Neuronal stem cell (in vitro differentiated cells): ENCODE data around the gene CYP2A7. TPM values are rescaled to one million over a fixed set of nuclear protein-coding genes. Genes with fewer than 3 reads are reported as not detected.
"Not testable (repeated sequence)": the region's sequence is repeated elsewhere in the genome, so short reads cannot be mapped to it uniquely, and the experiment has no call there.

Experiments used
- DNase-seq: peaks from one replicate; pipeline ENCODE4 v3.0.0-alpha.2; 2013; ENCODE audit warnings: low spot score
- H2AFZ ChIP-seq: one replicate; pipeline ENCODE4 v1.6.1; 2013; ENCODE audit warnings: mild to moderate bottlenecking, low read length, inconsistent platforms
- H2AK5ac ChIP-seq: 2 replicates; pipeline ENCODE4 v1.6.1; 2013; ENCODE audit warnings: low read depth, mild to moderate bottlenecking, inconsistent platforms, low read length, moderate library complexity, mixed read lengths
- H2BK120ac ChIP-seq: 2 replicates; pipeline ENCODE4 v1.6.1; 2013; ENCODE audit warnings: low read depth, mild to moderate bottlenecking, inconsistent platforms, low read length, moderate library complexity, mixed read lengths
- H2BK12ac ChIP-seq: one replicate; pipeline ENCODE4 v1.6.1; 2013; ENCODE audit warnings: low read length, inconsistent platforms
- H2BK15ac ChIP-seq: 2 replicates; pipeline ENCODE4 v1.6.1; 2013; ENCODE audit warnings: mild to moderate bottlenecking, low read length, inconsistent platforms, mixed read lengths
- H2BK5ac ChIP-seq: one replicate; pipeline ENCODE4 v1.6.1; 2013; ENCODE audit warnings: inconsistent platforms, mild to moderate bottlenecking, low read length, moderate library complexity
- H3K14ac ChIP-seq: one replicate; pipeline ENCODE4 v1.6.1; 2013; ENCODE audit warnings: low read length, inconsistent platforms
- H3K18ac ChIP-seq: 2 replicates; pipeline ENCODE4 v1.6.1; 2013; ENCODE audit warnings: low read length, inconsistent platforms
- H3K23ac ChIP-seq: 2 replicates; pipeline ENCODE4 v1.6.1; 2013; ENCODE audit warnings: low read depth, mild to moderate bottlenecking, mixed read lengths, low read length, inconsistent platforms; ENCODE audit not compliant: poor library complexity
- H3K27ac ChIP-seq: replicated peaks from 3 replicates; pipeline ENCODE4 v1.5.1; 2013; ENCODE audit warnings: low read length, inconsistent platforms
- H3K27me3 ChIP-seq, 3 experiments: 2 replicates each; pipeline ENCODE4 v1.6.1; 2013; ENCODE audit warnings: low read length in 3 of 3, mild to moderate bottlenecking in 2 of 3, inconsistent platforms in 1 of 3, low read depth in 1 of 3, mixed read lengths in 1 of 3, moderate library complexity in 1 of 3; ENCODE audit not compliant: control insufficient read depth in 3 of 3, insufficient read depth in 3 of 3
- H3K36me3 ChIP-seq, 2 donors: replicated peaks in 1 of 2; 2 replicates each; pipeline ENCODE4 v1.6.1; 2013; ENCODE audit warnings: low read length in 2 of 2; ENCODE audit not compliant: control insufficient read depth in 2 of 2, insufficient read depth in 2 of 2
- H3K4ac ChIP-seq: 2 replicates; pipeline ENCODE4 v1.6.1; 2013; ENCODE audit warnings: inconsistent platforms, mild to moderate bottlenecking, low read length, moderate library complexity
- H3K4me1 ChIP-seq, 2 donors: 1 replicate in 1 of 2; 2 replicates in 1 of 2; pipeline ENCODE4 v1.6.1; 2013; ENCODE audit warnings: low read length in 2 of 2, low read depth in 1 of 2; ENCODE audit not compliant: control insufficient read depth in 2 of 2, insufficient read depth in 1 of 2
- H3K4me2 ChIP-seq: one replicate; pipeline ENCODE4 v1.6.1; 2013; ENCODE audit warnings: mild to moderate bottlenecking, low read length, inconsistent platforms; ENCODE audit not compliant: insufficient read depth, poor library complexity, severe bottlenecking
- H3K4me3 ChIP-seq, 2 donors: 2 replicates each; pipeline ENCODE4 v1.5.1; 2013; ENCODE audit warnings: low read length in 2 of 2, mild to moderate bottlenecking in 2 of 2, inconsistent platforms in 1 of 2, moderate library complexity in 1 of 2
- H3K79me1 ChIP-seq: one replicate; pipeline ENCODE4 v1.6.1; 2013; ENCODE audit warnings: low read depth, mild to moderate bottlenecking, inconsistent platforms, low read length, moderate library complexity
- H3K9ac ChIP-seq: one replicate; pipeline ENCODE4 v1.6.1; 2013; ENCODE audit warnings: mild to moderate bottlenecking, low read depth, low read length, inconsistent platforms; ENCODE audit not compliant: poor library complexity
- H3K9me3 ChIP-seq, 2 donors: replicated peaks in 1 of 2; 2 replicates each; pipeline versions ENCODE3 to v1.6.1; 2013; ENCODE audit warnings: low read length in 2 of 2, mild to moderate bottlenecking in 2 of 2, inconsistent platforms in 1 of 2, low read depth in 1 of 2, mixed read lengths in 1 of 2, moderate library complexity in 1 of 2; ENCODE audit not compliant: control insufficient read depth in 2 of 2, insufficient read depth in 1 of 2
- H4K8ac ChIP-seq: one replicate; pipeline ENCODE4 v1.6.1; 2013; ENCODE audit warnings: low read depth, mild to moderate bottlenecking, inconsistent platforms, low read length, moderate library complexity
- H4K91ac ChIP-seq: one replicate; pipeline ENCODE4 v1.6.1; 2013; ENCODE audit warnings: low read length, low read depth, mild to moderate bottlenecking, inconsistent platforms; ENCODE audit not compliant: poor library complexity
- WGBS, 2 donors: extraction: QIAGEN DNeasy Blood & Tissue Kit; methylation state at CpG; one replicate each; pipeline ENCODE4 v1.1.7; 2013; ENCODE audit warnings: missing lambda C conversion rate in 2 of 2, mixed read lengths in 1 of 2; ENCODE audit not compliant: insufficient read length in 2 of 2, insufficient replicate concordance in 1 of 2; ENCODE audit errors: extremely low coverage in 2 of 2; 5-methylcytosine and 5-hydroxymethylcytosine counted together
- polyA plus RNA-seq, 2 experiments: library from polyadenylated mRNA; stranded (reverse); fragments of 200-250 nt; gene quantifications; one replicate each; pipeline ENCODE4 v1.2.3, GENCODE V29; 2013

CYP2A7 gene
- not detected for polyA plus RNA-seq (2013, experiment 1 of 2)
- not detected for polyA plus RNA-seq (2013, experiment 2 of 2)

DNA sequence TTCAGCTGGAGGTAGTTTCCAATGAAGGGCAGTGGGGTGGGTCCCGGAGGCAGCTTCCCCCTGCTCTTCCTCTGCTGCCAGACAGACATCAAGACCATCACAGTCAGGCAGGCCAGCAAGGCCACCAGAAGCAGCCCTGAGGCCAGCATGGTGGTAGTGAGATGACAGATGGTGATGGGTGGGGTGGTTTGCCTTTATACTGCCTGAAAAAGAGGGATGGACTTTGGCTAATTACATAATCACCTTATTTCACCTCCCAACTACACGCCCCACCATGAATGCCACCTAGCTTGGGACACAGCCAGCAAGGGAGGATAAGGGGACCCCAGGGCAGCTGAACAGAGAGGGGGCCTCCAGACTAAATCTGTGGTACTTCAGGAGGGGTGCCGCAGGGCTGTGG lies at the start of gene CYP2A7:
Gene CYP2A7 (minus strand): TSS at position 170 of the 400 bp plus-strand sequence. CDS start 21 bp downstream, at position 149.
- H4K91ac ChIP-seq, DNase-seq, H3K23ac ChIP-seq, H2AFZ ChIP-seq, H2AK5ac ChIP-seq, H3K14ac ChIP-seq, H3K18ac ChIP-seq, H3K9ac ChIP-seq, H3K4ac ChIP-seq, H3K4me2 ChIP-seq, H2BK120ac ChIP-seq, H3K79me1 ChIP-seq, H2BK15ac ChIP-seq, H3K4me1 ChIP-seq, H3K36me3 ChIP-seq, H4K8ac ChIP-seq, H3K27me3 ChIP-seq, H3K9me3 ChIP-seq, H2BK12ac ChIP-seq, H3K27ac ChIP-seq, H2BK5ac ChIP-seq: not testable (repeated sequence)
- peak within 1 kb of the TSS in 1 of 2 donors; percentile 22 for H3K4me3 ChIP-seq
- no CpG with 5 or more reads among the region's 3 CpGs for WGBS, 2 donors

GRCh38 chr19:40930799-40931198 lies 48.8 kb upstream of the CYP2A7 start:
- H3K27me3 ChIP-seq, H2AK5ac ChIP-seq, H3K79me1 ChIP-seq, H2BK5ac ChIP-seq, H3K14ac ChIP-seq, H4K91ac ChIP-seq, H4K8ac ChIP-seq, DNase-seq, H2BK15ac ChIP-seq, H3K9ac ChIP-seq, H2BK120ac ChIP-seq, H3K18ac ChIP-seq, H2BK12ac ChIP-seq, H3K4me2 ChIP-seq, H3K23ac ChIP-seq, H3K36me3 ChIP-seq, H2AFZ ChIP-seq, H3K4me3 ChIP-seq, H3K4ac ChIP-seq, H3K27ac ChIP-seq, H3K9me3 ChIP-seq, H3K4me1 ChIP-seq: not testable (repeated sequence)
- WGBS, 2 donors = no CpG with 5 or more reads among the region's 2 CpGs

- not testable (repeated sequence) for H3K4me2 ChIP-seq, H2BK5ac ChIP-seq
- WGBS, 2 donors = no CpG with 5 or more reads among the region's 3 CpGs
Measured at GRCh38 chr19:40929942-40930341, 47.9 kb upstream of the CYP2A7 start.

GRCh38 chr19:40928850-40929249 lies 46.8 kb upstream of the CYP2A7 start:
- Histone ChIP-seq H3K4me3 (no peak overlapping the region), H3K4ac (no peak overlapping the region), H3K23ac (no peak overlapping the region), H3K4me1 (no peaks in the 10 kb centered on the region), H4K91ac (no peak overlapping the region), H2BK12ac (no peak overlapping the region), H3K79me1 (no peaks in the 10 kb centered on the region), H3K14ac (no peak overlapping the region), H3K4me2 (no peak overlapping the region), H3K27ac (no peak overlapping the region), H3K9me3 (no peaks in the 10 kb centered on the region), H2BK120ac (no peak overlapping the region), H2AFZ (no peak overlapping the region), H3K9ac (no peak overlapping the region), H2BK15ac (no peak overlapping the region), H3K18ac (no peak overlapping the region), H2AK5ac (no peak overlapping the region), H3K27me3 (peaks cover 0 to 3% (median 0%) of the 10 kb centered on the region in 3 experiments), H3K36me3 (no peaks in the 10 kb centered on the region), H2BK5ac (no peak overlapping the region), H4K8ac (no peak overlapping the region)
- DNase-seq = no peak
- no CpG with 5 or more reads among the region's 1 CpG for WGBS, 2 donors

More at GRCh38 chr19:40929942-40930341, 47.9 kb upstream of the CYP2A7 start:
- H2AK5ac ChIP-seq, H4K8ac ChIP-seq, H4K91ac ChIP-seq, H3K4me3 ChIP-seq, H3K36me3 ChIP-seq, H2AFZ ChIP-seq, H3K23ac ChIP-seq, H2BK120ac ChIP-seq, H3K9ac ChIP-seq, H3K27me3 ChIP-seq, H3K14ac ChIP-seq, H3K4ac ChIP-seq, H3K4me1 ChIP-seq, DNase-seq, H3K27ac ChIP-seq, H3K79me1 ChIP-seq, H2BK12ac ChIP-seq, H3K18ac ChIP-seq, H2BK15ac ChIP-seq, H3K9me3 ChIP-seq: not testable (repeated sequence)
